Measurements from ENCODE around the gene SERPINB1.
"Not testable (repeated sequence)": the region's sequence is repeated elsewhere in the genome, so short reads cannot be mapped to it uniquely, and the experiment has no call there.

SERPINB1 gene

GRCh38 chr6:2804516-2804915, 37.1 kb downstream of the SERPINB1 start:
- H3K4me3 ChIP-seq (replicated peaks; ENCODE audit: low read depth, low read length): no peak overlapping the region
- TF ChIP-seq CTCF (IDR thresholded peaks at IDR 0.05; ENCODE audit: low read length, missing control alignments): no peak
- no peak for DNase-seq (ENCODE audit: low read depth)

GRCh38 chr6:2803731-2804429, 37.8 kb downstream of the SERPINB1 start:
- no peak for DNase-seq (ENCODE audit: low read depth)
- TF ChIP-seq CTCF (IDR thresholded peaks at IDR 0.05; ENCODE audit: low read length, missing control alignments): no peak
- no peak overlapping the region for H3K4me3 ChIP-seq (replicated peaks; ENCODE audit: low read depth, low read length)

GRCh38 chr6:2802521-2803060, 39.1 kb downstream of the SERPINB1 start:
- no peak overlapping the region for H3K4me3 ChIP-seq (replicated peaks; ENCODE audit: low read depth, low read length)
- DNase-seq (ENCODE audit: low read depth): no peak
- TF ChIP-seq CTCF (IDR thresholded peaks at IDR 0.05; ENCODE audit: low read length, missing control alignments): no peak

- not testable (repeated sequence) for DNase-seq (ENCODE audit: low read depth); H3K4me3 ChIP-seq (replicated peaks; ENCODE audit: low read depth, low read length)
Measured at GRCh38 chr6:2801687-2802086, 40.0 kb downstream of the SERPINB1 start.

GRCh38 chr6:2800552-2801316, 40.9 kb downstream of the SERPINB1 start:
- TF ChIP-seq CTCF (IDR thresholded peaks at IDR 0.05; ENCODE audit: low read length, missing control alignments): no peak
- DNase-seq (ENCODE audit: low read depth): no peak
- H3K4me3 ChIP-seq (replicated peaks; ENCODE audit: low read depth, low read length): no peak overlapping the region

GRCh38 chr6:2799936-2800527, 41.6 kb downstream of the SERPINB1 start:
- TF ChIP-seq CTCF (IDR thresholded peaks at IDR 0.05; ENCODE audit: low read length, missing control alignments): no peak
- no peak for DNase-seq (ENCODE audit: low read depth)
- H3K4me3 ChIP-seq (replicated peaks; ENCODE audit: low read depth, low read length): no peak overlapping the region

GRCh38 chr6:2798586-2799134, 43.0 kb downstream of the SERPINB1 start:
- no peak for TF ChIP-seq CTCF (IDR thresholded peaks at IDR 0.05; ENCODE audit: low read length, missing control alignments)

More at GRCh38 chr6:2798586-2799134, 43.0 kb downstream of the SERPINB1 start:
- no peak overlapping the region for H3K4me3 ChIP-seq (replicated peaks; ENCODE audit: low read depth, low read length)
- no peak for DNase-seq (ENCODE audit: low read depth)
